NCI-H2227 treated with DMSO at 0.1 percent for 48 hours (cell line): ENCODE measurements around the gene CD300C.
"Not testable (repeated sequence)": the region's sequence is repeated elsewhere in the genome, so short reads cannot be mapped to it uniquely, and the experiment has no call there.

Experiments
- DNase-seq: peaks from one replicate; lab custom pipeline; 2025; lab: John Stamatoyannopoulos, UW

CD300C gene

GRCh38 chr17:74545843-74546230 lies at the start of gene CD300C:
Gene CD300C (minus strand): TSS chr17:74546115. CDS start chr17:74545782, 333 bp downstream.
- DNase-seq, result no peak

- DNase-seq, result no peak
These were observed 49.3 kb upstream of the CD300C start for GRCh38 chr17:74595037-74595750.

- no peak for DNase-seq
These were observed 46.4 kb upstream of the CD300C start, which contains the start of gene CD300LD for GRCh38 chr17:74592087-74592990. Gene CD300LD (minus strand): TSS chr17:74592283. CDS start chr17:74592202, 81 bp downstream.

GRCh38 chr17:74591503-74591902 lies 45.6 kb upstream of the CD300C start:
- no peak for DNase-seq

- DNase-seq, result no peak
These were observed 39.8 kb upstream of the CD300C start for GRCh38 chr17:74585711-74586110.

- DNase-seq, result no peak
These were observed 38.6 kb upstream of the CD300C start for GRCh38 chr17:74584292-74585060.

GRCh38 chr17:74582633-74583032 lies 36.7 kb upstream of the CD300C start:
- DNase-seq, result no peak

DNA sequence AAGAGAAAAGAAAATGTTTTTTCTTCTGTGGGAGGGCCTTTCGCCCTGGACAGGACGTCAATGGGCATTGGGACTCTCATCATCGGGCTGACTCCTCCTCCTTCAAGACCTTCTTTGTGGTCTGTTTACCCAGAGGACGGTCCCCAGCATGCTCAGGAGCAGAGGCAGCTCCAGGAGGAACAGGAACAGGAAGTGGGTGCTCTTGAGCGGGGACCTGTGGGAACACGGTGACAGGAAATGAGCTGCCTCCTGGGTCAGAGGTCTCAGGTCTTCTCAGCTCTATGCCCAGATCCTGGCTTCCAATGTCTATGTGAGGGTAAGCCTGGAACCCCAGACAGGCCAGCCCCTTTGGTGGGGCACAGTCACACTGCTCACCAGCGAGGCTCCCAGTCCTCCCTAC lies 34.0 kb upstream of the CD300C start:
- no peak for DNase-seq

GRCh38 chr17:74578979-74579378 lies 33.1 kb upstream of the CD300C start:
- DNase-seq, result no peak

DNA sequence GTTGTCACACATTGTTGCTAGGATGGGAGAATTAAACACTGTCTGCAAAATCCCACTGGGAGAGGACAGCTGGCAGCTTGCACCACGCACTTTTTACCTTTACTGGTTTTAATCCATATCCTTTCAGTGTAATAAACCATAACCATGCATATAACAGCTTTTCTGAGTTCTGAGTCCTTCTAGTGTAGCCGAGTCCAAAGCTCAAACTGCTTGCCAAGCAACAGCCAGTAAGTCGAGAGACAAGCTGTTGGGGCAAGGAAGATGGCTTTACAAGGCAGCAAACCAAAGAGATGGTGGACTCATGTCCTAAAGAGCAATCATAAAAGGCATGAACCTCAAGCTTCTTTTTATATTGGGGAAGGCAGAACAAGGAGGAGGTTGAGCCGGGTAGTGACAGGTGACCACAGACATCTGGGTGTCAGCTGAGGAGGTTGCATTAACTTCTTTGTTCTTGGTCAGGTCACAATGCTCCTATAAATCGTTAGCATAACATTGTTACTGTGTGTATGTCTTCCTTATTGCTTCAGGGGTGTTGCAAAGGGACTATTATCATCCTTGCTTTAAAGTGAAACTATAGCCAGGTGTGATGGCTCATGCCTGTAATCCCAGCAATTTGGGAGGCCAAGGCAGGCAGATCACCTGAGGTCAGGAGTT lies 28.7 kb upstream of the CD300C start:
- no peak for DNase-seq

- DNase-seq, result not testable (repeated sequence)
These were observed 27.7 kb upstream of the CD300C start for GRCh38 chr17:74573635-74574034.

GRCh38 chr17:74573169-74573568 lies 27.3 kb upstream of the CD300C start:
- no peak for DNase-seq

DNA sequence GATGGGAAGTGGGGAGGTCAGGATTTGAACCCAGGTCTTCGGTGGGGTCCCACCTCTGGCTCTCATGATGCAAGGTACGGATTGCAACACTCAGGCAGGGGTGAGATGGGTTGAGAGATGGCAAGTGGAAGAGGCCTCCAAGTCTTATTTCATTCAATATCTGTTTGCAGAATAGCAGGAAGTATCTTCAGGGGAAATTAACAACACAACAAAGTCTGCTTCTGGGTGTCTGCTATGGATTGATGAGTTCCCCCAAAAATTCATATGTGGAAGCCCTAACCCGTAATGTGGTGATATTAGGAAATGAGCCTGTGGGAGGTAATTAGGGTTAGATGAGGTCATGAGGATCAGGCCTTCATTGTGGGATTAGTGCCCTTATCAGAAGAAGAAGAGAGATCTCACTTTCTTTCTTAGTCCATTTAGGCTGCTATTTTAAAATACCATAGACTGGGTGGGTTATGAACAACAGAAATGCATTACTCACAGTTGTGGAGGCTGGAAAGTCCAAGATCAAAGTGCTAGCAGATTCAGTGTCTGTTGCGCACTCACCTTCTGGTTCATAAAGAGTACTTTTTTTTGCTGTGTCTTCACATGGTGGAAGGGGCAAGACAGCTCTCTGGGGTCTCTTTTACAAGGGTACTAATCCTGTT lies 25.8 kb upstream of the CD300C start:
- no peak for DNase-seq

DNA sequence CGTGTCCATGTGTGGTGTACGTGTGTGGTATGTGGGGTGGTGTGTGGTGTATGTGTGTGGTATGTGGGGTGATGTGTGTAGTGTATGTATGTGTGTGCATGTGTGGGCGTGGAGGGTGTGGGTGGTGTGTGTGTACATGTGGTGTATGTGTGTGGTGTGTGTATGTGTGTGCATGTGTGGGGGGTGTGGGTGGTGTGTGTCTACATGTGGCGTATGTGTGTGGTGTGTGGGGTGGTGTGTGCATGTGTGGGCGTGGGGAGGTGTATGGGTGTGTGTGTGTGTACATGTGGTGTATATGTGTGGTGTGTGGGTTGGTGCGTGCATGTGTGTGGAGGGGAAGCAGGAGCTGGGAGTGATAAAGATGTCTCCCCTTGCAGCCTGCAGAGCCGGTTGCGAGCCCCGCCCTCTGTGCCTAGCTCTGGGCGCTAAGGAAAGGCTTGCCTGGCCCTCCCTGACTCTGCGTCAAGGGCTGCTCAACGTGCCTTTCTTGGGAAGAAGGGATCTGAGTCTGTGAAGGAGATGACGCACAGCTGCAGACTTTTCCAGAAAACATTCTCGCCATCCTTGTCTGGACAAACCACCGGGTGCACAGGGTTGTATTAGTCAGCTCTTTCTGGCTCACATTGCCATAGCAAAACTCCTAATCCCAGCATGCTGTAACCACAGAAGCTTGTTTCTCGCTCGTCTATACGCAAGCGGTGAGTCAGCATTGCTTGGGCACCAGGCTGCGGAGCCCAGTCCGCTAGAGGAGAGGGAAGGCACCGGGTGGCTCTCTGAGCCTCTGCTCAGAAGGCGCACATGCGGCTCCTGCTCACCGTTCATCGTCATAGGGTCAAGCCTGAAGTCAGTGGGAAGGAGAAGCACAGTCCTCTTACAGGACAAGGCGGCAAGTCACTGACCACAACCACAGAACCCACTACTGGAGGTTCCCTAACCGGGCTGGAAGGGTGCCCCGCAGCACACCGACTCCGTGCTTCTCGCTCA lies 23.4 kb upstream of the CD300C start:
- DNase-seq, result no peak

- DNase-seq, result no peak
These were observed 22.4 kb upstream of the CD300C start for GRCh38 chr17:74568106-74568873.

GRCh38 chr17:74567397-74567796 lies 21.5 kb upstream of the CD300C start, which contains the start of gene CD300H:
Gene CD300H (minus strand): TSS chr17:74567509.
- DNase-seq, result no peak

DNA sequence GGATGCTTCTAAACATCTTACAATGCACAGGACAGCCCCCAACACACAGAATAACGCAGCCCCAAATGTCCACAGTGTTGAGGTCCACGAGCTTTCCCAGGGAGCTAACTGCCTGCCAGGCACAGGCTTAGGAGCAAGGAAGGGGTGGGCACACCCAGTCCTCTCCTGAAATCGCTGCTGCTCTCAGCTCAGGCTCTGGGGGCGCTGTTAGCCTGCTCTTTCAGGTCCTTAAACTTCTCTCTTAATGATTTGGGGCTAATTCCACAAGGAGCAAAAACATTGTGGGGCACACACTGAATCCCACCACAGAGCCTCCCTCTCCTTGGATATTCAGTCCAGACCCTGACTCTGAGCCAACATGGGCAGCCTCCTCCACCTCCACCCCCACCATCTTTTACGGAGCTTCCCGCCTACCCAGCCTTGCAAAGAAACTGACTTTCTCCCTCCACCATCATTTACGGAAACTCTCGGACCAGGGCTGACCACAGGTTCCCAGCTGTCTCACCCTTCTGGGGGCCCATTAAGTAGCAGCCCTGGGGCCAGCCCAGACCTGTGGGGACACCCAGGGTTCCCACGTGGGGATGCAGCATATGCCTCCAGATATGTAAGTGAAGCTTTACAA lies 20.3 kb upstream of the CD300C start:
- DNase-seq, result no peak

- no peak for DNase-seq
These were observed 19.2 kb upstream of the CD300C start for GRCh38 chr17:74565126-74565525.

DNA sequence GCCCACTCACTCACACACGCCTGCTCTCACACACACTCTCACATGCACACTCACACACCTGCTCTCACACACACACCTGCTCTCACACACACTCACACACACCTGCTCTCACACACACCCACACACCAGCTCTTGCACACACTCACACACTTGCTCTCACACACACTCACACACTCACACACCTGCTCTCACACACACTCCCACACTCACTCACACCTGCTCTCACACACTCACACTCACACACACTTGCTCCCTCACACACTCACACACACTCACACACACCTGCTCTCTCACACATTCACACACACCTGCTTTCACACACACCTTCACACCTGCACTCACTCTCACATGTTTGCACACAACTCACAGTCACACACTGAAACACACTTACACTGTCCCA lies 17.4 kb upstream of the CD300C start:
- no peak for DNase-seq
